Measurements from ENCODE around the gene KCNH5.
"Not testable (repeated sequence)": the region's sequence is repeated elsewhere in the genome, so short reads cannot be mapped to it uniquely, and the experiment has no call there.

The KCNH5 gene

DNA sequence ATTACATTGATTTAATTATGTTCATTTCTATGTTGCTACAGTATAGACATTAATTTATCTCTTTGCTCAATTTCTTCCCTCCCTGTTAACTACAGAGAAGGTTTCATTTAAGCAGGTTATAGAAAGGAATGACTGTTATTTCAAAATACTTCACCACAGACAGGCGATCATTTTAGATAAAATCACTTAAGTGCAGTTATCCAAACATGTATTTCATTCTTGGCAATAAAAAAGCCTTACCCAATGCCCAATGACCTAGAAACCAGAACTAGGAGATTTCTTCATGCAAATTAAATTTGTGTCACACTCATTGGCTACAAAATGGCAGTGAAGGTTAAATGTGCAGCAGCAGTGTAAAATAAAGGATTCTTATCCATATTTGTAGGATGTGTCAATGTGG is 266.4 kb downstream of the KCNH5 start:
- peak; percentile 3 to 24 for DNase-seq (ENCODE audit: low read depth in 2 of 2)
- H3K4me3 ChIP-seq (replicated peaks in 1 of 2; ENCODE audit: low read depth in 2 of 2, low read length in 2 of 2): no peak overlapping the region
- TF ChIP-seq, protein P1, sequence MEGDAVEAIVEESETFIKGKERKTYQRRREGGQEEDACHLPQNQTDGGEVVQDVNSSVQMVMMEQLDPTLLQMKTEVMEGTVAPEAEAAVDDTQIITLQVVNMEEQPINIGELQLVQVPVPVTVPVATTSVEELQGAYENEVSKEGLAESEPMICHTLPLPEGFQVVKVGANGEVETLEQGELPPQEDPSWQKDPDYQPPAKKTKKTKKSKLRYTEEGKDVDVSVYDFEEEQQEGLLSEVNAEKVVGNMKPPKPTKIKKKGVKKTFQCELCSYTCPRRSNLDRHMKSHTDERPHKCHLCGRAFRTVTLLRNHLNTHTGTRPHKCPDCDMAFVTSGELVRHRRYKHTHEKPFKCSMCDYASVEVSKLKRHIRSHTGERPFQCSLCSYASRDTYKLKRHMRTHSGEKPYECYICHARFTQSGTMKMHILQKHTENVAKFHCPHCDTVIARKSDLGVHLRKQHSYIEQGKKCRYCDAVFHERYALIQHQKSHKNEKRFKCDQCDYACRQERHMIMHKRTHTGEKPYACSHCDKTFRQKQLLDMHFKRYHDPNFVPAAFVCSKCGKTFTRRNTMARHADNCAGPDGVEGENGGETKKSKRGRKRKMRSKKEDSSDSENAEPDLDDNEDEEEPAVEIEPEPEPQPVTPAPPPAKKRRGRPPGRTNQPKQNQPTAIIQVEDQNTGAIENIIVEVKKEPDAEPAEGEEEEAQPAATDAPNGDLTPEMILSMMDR (IDR thresholded peaks at IDR 0.05; ENCODE audit: low read depth, low read length): no peak

DNA sequence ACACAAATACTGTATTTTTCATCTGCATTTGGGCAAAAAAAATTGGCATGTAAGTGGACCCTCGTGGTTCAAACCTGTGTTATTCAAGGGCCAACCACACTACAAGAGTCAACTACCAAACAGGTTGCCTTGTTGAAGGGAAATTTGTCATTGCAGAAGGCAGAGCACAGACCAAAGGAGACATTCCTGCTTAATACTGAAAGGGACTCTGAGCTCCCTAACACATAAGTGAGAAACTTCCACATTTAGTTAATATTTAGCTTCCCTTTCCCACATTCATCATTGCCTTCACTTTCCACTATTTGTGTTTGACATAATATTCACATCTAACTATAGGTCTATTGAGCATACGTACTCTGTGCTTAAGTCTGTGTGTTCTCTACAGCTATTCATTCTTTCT is 266.9 kb downstream of the KCNH5 start:
- no peak overlapping the region for H3K4me3 ChIP-seq (replicated peaks in 1 of 2; ENCODE audit: low read depth in 2 of 2, low read length in 2 of 2)
- TF ChIP-seq, protein P1 (IDR thresholded peaks at IDR 0.05; ENCODE audit: low read depth, low read length): no peak
- DNase-seq (ENCODE audit: low read depth in 2 of 2): no peak

DNA sequence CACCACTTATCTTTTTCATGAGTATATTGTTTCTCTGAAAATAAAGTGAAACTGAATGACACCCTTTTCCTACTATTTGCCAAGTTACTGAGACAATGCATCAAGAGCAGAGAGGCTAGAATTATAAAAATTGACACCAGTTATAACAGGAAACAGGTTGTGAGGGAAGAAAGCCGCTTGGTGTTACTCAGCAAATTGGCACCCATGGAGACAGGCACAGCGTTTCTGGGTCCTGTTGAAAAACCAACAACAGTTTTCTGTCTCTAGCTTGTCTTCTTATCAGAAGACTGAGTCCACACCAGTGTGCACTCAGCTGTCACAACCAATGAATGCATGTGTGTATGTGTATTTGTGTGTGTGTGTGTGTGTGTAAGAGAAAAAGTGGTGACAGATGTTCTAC is 267.7 kb downstream of the KCNH5 start:
- TF ChIP-seq, protein P1 (IDR thresholded peaks at IDR 0.05; ENCODE audit: low read depth, low read length): no peak
- DNase-seq (ENCODE audit: low read depth in 2 of 2): peak in 1 of 2 donors; percentile 9
- no peak overlapping the region for H3K4me3 ChIP-seq (replicated peaks in 1 of 2; ENCODE audit: low read depth in 2 of 2, low read length in 2 of 2)

GRCh38 chr14:62776300-62776699 is 269.0 kb downstream of the KCNH5 start:
- TF ChIP-seq, protein P1 (IDR thresholded peaks at IDR 0.05; ENCODE audit: low read depth, low read length): no peak
- DNase-seq (ENCODE audit: low read depth in 2 of 2): no peak
- H3K4me3 ChIP-seq (replicated peaks in 1 of 2; ENCODE audit: low read depth in 2 of 2, low read length in 2 of 2): no peak overlapping the region

- no peak for DNase-seq (ENCODE audit: low read depth in 2 of 2)
- TF ChIP-seq, protein P1 (IDR thresholded peaks at IDR 0.05; ENCODE audit: low read depth, low read length): no peak
- H3K4me3 ChIP-seq (replicated peaks in 1 of 2; ENCODE audit: low read depth in 2 of 2, low read length in 2 of 2): no peak overlapping the region
These were observed 276.5 kb downstream of the KCNH5 start for GRCh38 chr14:62768753-62769152.

DNA sequence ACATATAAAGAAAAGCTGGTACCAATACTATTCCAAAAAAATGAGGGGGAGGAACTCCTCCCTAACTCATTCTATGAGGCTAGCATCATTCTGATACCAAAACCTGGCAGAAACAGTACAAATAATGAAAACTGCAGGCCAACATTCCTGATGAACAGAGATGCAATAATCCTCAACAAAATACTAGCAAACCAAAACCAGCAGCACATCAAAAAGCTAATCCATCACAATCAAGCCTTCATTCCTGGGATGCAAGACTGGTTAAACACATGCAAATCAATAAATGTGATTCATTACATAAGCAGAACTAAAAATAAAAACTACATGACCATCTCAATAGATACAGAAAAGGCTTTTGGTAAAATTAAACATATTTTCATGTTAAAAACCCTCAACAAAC is 281.3 kb downstream of the KCNH5 start:
- no peak for DNase-seq (ENCODE audit: low read depth in 2 of 2)
- TF ChIP-seq, protein P1 (IDR thresholded peaks at IDR 0.05; ENCODE audit: low read depth, low read length): no peak
- H3K4me3 ChIP-seq (replicated peaks in 1 of 2; ENCODE audit: low read depth in 2 of 2, low read length in 2 of 2): no peak overlapping the region

GRCh38 chr14:62759796-62760195 is 285.5 kb downstream of the KCNH5 start:
- DNase-seq (ENCODE audit: low read depth in 2 of 2): no peak
- no peak overlapping the region for H3K4me3 ChIP-seq (replicated peaks in 1 of 2; ENCODE audit: low read depth in 2 of 2, low read length in 2 of 2)
- TF ChIP-seq, protein P1 (IDR thresholded peaks at IDR 0.05; ENCODE audit: low read depth, low read length): no peak

GRCh38 chr14:62746881-62747280 is 298.4 kb downstream of the KCNH5 start:
- not testable (repeated sequence) for DNase-seq (ENCODE audit: low read depth in 2 of 2); H3K4me3 ChIP-seq (replicated peaks in 1 of 2; ENCODE audit: low read depth in 2 of 2, low read length in 2 of 2)

Data from cardiac fibroblast (primary cell).